Small intestine (tissue), 7 donors: Measurements from ENCODE around the gene BCAS3. TPM values are rescaled to one million over a fixed set of nuclear protein-coding genes. Genes with fewer than 3 reads are reported as not detected.

Experiments
- DNase-seq, 2 donors: peaks; one replicate each; pipeline versions ENCODE4 v3.0.0 to v3.0.0-alpha.2; 2013
- FAIRE-seq: peaks from 2 replicates; lab custom pipeline; 2012; peaks lifted over from hg19 to GRCh38; lab: Jason Lieb, UNC
- H3K27ac ChIP-seq, 3 donors: one replicate each; pipeline ENCODE4 v1.5.1; 2013; ENCODE audit warnings: low read length in 2 of 3, mild to moderate bottlenecking in 2 of 3, control low read depth in 1 of 3, inconsistent platforms in 1 of 3, low read depth in 1 of 3, moderate library complexity in 1 of 3
- H3K27me3 ChIP-seq, 3 donors: one replicate each; pipeline ENCODE4 v1.6.1; 2013; ENCODE audit warnings: low read length in 3 of 3, inconsistent platforms in 1 of 3; ENCODE audit not compliant: control insufficient read depth in 3 of 3, insufficient read depth in 3 of 3
- H3K36me3 ChIP-seq, 3 donors: one replicate each; pipeline ENCODE4 v1.6.1; 2013; ENCODE audit warnings: low read length in 3 of 3, inconsistent platforms in 1 of 3, low read depth in 1 of 3, mild to moderate bottlenecking in 1 of 3, moderate library complexity in 1 of 3; ENCODE audit not compliant: control insufficient read depth in 3 of 3, insufficient read depth in 2 of 3
- H3K4me1 ChIP-seq, 3 donors: one replicate each; pipeline ENCODE4 v1.6.1; 2013; ENCODE audit warnings: low read length in 2 of 3, inconsistent platforms in 1 of 3, low read depth in 1 of 3, mild to moderate bottlenecking in 1 of 3, moderate library complexity in 1 of 3; ENCODE audit not compliant: control insufficient read depth in 3 of 3, insufficient read depth in 2 of 3
- H3K4me3 ChIP-seq, 3 donors: one replicate each; pipeline ENCODE4 v1.5.1; 2013; ENCODE audit warnings: low read length in 3 of 3, control low read depth in 1 of 3, inconsistent platforms in 1 of 3, low read depth in 1 of 3, mild to moderate bottlenecking in 1 of 3, moderate library complexity in 1 of 3
- H3K9me3 ChIP-seq, 2 donors: one replicate each; pipeline ENCODE4 v1.6.1; 2013; ENCODE audit warnings: low read depth in 1 of 2, low read length in 1 of 2; ENCODE audit not compliant: control insufficient read depth in 2 of 2, insufficient read depth in 1 of 2
- WGBS, 3 donors: extraction: QIAGEN DNeasy Blood & Tissue Kit; methylation state at CpG; one replicate each; pipeline ENCODE4 v1.1.7; 2013; 5-methylcytosine and 5-hydroxymethylcytosine counted together
- polyA plus RNA-seq, 4 donors: library from polyadenylated mRNA; stranded (reverse) in 3 of 4; unstranded in 1 of 4; fragments of 200-250 nt in 3 of 4; fragments of 120-200 nt in 1 of 4; gene quantifications; one replicate each; pipeline versions ENCODE4 v1.2.1 to v1.2.3, GENCODE V29; 2013
- donor health status: healthy with polysubstance abuse.
- donor health status: control.
- donor health status: control.
- donor health status: Bipolar disorder and iron deficiency.
- donor health status: healthy.

Gene BCAS3
- polyA plus RNA-seq, 4 donors = 4.4 to 10.5 (median 4.8) TPM

DNA sequence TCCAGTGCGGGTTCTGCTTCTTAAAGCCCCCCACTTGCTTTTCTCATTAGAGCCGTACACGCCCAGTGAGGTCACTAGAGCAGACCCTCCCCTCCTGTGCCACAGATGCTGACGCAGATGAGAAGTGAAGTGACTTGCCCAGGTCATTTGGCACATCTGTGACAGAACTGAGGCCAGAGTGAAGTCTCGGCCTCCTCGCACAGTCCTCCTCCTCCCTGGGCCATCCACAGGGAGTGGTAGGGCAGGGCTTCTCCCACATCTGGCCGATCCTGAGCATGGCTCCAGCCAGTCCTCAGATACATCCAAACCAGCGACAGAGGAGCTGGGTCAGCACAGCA, 706.7 kb downstream of the BCAS3 start:
- WGBS, 3 donors = 89 to 94% (median 91%) methylated on average over 8 of the region's 8 CpGs
- DNase-seq (no peak), FAIRE-seq (no peak)
- no peaks in the 10 kb centered on the region for H3K9me3 ChIP-seq
- no peak overlapping the region for H3K27ac ChIP-seq
- H3K36me3 ChIP-seq = no peaks in the 10 kb centered on the region
- no peaks in the 10 kb centered on the region for H3K4me1 ChIP-seq
- H3K4me3 ChIP-seq = no peak overlapping the region
- no peaks in the 10 kb centered on the region for H3K27me3 ChIP-seq

DNA sequence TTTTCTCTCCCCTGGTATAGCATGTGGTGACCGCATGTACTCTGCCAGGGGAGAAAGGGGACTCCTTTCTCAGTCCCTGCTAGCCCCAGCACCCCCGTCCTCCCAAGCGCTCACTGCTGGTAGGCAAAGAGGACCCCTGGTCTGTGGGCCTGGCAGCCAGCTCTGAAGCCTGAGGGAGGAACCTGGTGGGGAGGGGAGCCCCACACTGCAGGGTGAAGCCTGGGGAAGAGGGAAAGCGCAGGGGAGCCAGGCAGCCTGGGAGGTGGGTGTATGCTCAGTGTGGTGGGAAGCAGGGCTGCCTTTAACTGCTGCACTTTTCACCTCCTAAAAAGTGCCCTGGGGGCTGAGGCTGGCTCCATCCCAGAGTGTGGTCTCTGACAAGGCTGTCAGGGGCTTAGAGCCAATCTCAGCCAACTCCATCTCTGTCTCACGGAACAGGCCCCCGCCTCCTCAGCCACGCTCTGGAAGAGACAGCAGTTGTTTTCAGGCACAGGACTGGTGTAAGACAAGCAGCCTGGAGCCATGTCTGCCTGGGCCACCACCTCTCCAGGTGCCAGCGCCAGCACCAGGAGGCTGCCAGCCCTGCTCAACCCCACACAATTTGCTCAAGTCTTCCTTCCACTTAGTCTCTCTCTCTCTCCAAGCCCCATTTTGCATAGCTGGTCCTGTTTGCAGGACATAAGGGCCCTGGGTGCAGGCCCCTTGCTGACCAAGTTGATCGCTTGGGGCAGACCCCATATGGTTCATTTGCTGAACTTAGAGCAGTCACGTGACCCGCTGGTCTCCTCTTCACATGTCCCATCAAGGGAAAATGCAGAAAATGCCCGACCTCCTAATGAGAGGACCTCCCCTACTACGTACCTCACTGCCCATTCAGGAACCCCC, 707.3 kb downstream of the BCAS3 start:
- Histone ChIP-seq H3K27me3 (no peaks in the 10 kb centered on the region), H3K4me3 (no peak overlapping the region), H3K27ac (no peak overlapping the region), H3K9me3 (no peaks in the 10 kb centered on the region), H3K36me3 (no peaks in the 10 kb centered on the region), H3K4me1 (peaks cover 0 to 5% (median 0%) of the 10 kb centered on the region in 3 donors)
- 91 to 98% (median 94%) methylated on average over 12 to 13 of the region's 13 CpGs for WGBS, 3 donors
- no peak for FAIRE-seq
- no peak for DNase-seq

DNA sequence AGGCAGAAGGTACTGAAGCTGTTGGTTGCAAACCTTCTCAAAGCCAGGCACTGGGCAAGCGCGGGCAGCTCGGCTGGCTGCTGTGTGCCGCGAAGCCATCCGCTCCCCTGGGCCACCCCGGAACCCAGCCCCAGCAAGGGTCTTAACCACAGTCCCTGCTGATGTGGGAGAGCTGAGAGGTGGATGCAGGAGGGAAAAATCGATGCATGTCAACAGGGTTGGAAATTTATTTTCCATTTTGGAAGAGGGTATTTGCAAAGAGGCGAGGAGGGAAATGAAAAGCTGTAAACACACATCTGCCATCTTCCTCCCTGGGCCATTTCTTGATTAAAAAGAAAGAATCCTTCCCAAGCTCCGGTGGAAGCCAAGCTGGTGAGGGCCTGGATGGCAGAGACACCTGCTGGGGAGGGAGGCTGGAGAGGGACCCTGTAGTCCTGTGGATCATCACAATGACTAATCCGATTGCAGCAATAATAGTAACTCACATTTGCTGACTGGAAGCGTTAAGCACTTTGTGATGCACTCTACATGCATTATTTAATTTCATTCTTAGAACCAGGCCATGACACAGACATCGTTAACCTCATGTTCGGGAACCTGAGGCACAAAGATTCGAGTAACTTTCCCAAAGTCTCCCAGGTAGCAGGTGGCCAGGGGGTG, 708.1 kb downstream of the BCAS3 start:
- Histone ChIP-seq H3K9me3 (no peaks in the 10 kb centered on the region), H3K4me3 (no peak overlapping the region), H3K36me3 (no peaks in the 10 kb centered on the region), H3K27ac (no peak overlapping the region), H3K27me3 (no peaks in the 10 kb centered on the region), H3K4me1 (peaks cover 0 to 5% (median 0%) of the 10 kb centered on the region in 3 donors)
- FAIRE-seq = no peak
- no peak for DNase-seq
- WGBS, 3 donors = 92 to 93% (median 92%) methylated on average over 15 of the region's 15 CpGs

DNA sequence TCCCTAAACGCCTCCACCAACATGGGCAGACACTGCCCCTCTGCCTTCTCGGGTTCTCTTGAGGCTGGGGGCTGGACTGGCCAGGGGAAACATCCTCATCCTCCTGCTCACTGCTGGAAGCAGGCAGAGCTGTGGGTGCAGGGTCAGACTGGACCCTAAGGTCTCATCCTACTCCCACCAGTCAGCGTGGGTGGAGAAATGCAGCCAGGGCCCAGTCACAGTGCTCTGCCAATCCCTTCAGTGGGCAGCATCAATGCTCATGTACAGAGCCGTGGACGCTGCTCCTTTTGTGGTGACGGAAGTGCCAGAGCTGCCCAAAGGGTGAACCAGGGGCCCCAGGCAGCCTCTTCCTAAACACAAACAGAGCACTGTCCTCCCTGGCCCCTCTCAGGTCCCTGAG, 708.6 kb downstream of the BCAS3 start:
- DNase-seq = no peak
- no peak for FAIRE-seq
- no peaks in the 10 kb centered on the region for H3K36me3 ChIP-seq
- no peak overlapping the region for H3K27ac ChIP-seq
- H3K9me3 ChIP-seq = no peaks in the 10 kb centered on the region
- WGBS, 3 donors = 78 to 87% (median 87%) methylated on average over 6 of the region's 6 CpGs
- no peak overlapping the region for H3K4me3 ChIP-seq
- no peaks in the 10 kb centered on the region for H3K27me3 ChIP-seq
- peaks cover 0 to 5% (median 0%) of the 10 kb centered on the region in 3 donors for H3K4me1 ChIP-seq

DNA sequence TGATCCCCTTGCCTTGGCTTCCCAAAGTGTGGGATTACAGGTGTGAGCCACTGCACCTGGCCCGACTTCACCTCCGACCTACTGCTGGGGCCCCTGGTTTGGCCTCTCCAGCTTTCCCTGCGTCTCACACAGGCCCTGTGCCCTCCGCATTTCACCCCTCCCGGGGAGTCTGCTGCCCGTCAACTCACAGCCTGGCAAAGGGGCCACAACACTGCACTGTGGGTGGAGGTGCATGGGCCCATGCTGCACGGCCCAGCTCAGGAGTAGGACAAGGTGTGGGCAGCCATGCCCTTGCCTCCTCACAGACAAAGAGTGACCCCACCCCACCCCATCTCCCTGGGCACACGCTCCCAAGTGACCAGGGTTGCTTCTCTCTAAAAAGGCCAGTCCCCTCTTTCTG, 709.4 kb downstream of the BCAS3 start:
- no peaks in the 10 kb centered on the region for H3K36me3 ChIP-seq
- 85 to 96% (median 92%) methylated on average over 7 to 8 of the region's 8 CpGs for WGBS, 3 donors
- H3K27me3 ChIP-seq = no peaks in the 10 kb centered on the region
- no peak for FAIRE-seq
- H3K4me1 ChIP-seq = peaks cover 0 to 5% (median 0%) of the 10 kb centered on the region in 3 donors
- no peak overlapping the region for H3K4me3 ChIP-seq
- no peak overlapping the region for H3K27ac ChIP-seq
- no peaks in the 10 kb centered on the region for H3K9me3 ChIP-seq
- DNase-seq = no peak

DNA sequence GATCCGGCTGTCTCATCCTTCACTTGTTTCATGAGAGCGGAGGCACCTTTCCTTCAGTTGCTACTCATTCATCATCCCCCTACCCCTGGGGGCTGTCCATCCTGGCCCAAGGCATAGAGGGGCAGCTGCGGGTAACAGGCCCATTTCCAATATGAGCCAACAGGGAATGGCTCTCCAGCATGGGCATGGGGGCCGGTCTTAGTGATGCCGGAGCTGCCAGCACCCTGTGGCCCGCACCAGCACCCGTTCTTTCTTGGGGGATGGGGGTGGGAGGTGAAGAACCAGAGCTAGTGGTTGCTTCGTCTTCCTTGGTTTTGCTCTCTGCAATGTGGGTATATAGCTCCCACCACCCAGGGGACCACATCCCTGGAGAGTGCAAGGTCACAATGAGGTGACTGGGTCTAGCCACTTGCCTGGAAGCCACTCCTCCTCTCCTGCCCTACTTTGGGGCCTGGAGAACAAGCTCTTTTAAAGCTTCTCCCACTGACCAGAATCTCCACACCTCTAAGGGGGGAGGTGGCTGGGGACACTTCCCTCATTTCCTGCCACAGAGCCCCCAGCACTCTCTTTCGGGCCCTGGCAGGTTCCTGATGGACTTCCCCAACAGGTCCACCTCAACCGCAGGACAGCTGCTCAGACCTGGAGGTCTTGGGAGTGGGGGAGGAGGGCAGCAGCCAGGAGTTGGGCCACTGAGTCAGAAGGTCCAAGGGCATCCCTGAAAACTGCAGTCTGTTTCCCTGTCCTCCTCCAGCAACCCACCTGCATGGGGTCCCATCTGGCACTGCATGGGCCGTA, 710.1 kb downstream of the BCAS3 start:
- peaks cover 0 to under 1% (median 0%) of the 10 kb centered on the region in 3 donors for H3K27me3 ChIP-seq
- 91 to 97% (median 95%) methylated on average over 11 of the region's 11 CpGs for WGBS, 3 donors
- H3K4me1 ChIP-seq = peaks cover 0 to 5% (median 0%) of the 10 kb centered on the region in 3 donors
- no peaks in the 10 kb centered on the region for H3K9me3 ChIP-seq
- no peak overlapping the region for H3K4me3 ChIP-seq
- peaks cover 0 to 4% (median 0%) of the 10 kb centered on the region in 3 donors for H3K36me3 ChIP-seq
- FAIRE-seq (no peak), DNase-seq (no peak)
- no peak overlapping the region for H3K27ac ChIP-seq

DNA sequence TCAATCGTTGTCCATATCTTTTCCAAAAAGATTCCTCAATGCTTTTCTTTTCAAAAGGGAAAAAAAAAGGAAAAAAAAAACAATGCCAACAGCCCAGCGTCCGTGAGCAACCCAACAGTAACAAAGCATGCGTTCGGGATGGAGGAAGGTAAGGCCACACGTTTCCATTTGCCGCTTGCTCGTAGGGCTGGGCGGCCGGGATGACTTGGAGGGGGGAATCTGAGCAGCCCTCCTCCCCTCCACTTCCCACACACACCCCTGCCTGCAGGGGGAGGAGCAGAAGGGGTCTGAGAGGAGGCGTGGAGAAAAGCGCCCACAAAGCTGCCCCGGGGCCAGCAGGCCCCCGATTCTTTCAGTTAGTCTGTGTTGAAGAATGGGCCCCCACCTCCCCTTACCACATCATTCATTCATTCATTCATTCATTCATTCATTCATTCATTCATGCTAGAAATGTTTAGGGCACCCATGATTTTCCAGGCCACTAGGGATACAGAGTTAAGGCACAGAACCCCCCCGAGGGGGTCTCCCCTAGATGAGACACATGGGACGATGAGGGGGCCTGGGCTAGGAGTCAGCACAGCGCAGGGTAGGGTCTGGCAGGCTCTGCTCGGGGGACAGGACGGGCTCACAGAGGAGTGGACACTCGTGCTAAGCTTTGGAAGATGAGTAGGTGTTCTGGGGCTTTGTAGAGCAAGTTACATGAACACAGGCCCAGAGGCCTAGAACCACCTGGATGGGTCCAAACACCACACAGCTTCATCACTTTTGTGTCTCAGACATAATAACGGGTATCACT, 711.1 kb downstream of the BCAS3 start:
- peaks cover 0 to 7% (median 0%) of the 10 kb centered on the region in 3 donors for H3K36me3 ChIP-seq
- no peaks in the 10 kb centered on the region for H3K9me3 ChIP-seq
- H3K27ac ChIP-seq = no peak overlapping the region
- H3K27me3 ChIP-seq = peaks cover 0 to 7% (median 0%) of the 10 kb centered on the region in 3 donors
- no peak for DNase-seq
- no peak for FAIRE-seq
- H3K4me1 ChIP-seq = peaks cover 0 to 5% (median 0%) of the 10 kb centered on the region in 3 donors
- 87 to 90% (median 89%) methylated on average over 19 to 21 of the region's 21 CpGs for WGBS, 3 donors
- no peak overlapping the region for H3K4me3 ChIP-seq
